Breast epithelium (tissue), 4 donors: ENCODE data around the gene MRPL30. TPM values are rescaled to one million over a fixed set of nuclear protein-coding genes. Genes with fewer than 3 reads are reported as not detected.

Experiments used
- DNase-seq, 2 donors: peaks; one replicate each; pipeline ENCODE4 v3.0.0-alpha.2; 2019; ENCODE audit warnings: low spot score in 2 of 2
- H3K27ac ChIP-seq, 2 donors: fragments of 200-600 bp; sonication (generic) in 1 of 2; one replicate each; pipeline ENCODE4 v1.5.1; 2016 to 2019; ENCODE audit warnings: mild to moderate bottlenecking in 1 of 2
- H3K27me3 ChIP-seq, 2 donors: fragments of 200-600 bp; sonication (generic) in 1 of 2; one replicate each; pipeline versions ENCODE4 v1.5.1 to v1.6.0; 2017 to 2019; ENCODE audit warnings: control low read depth in 1 of 2, mild to moderate bottlenecking in 1 of 2
- H3K36me3 ChIP-seq: fragments of 200-600 bp; one replicate; pipeline ENCODE4 v1.5.1; 2019
- H3K4me1 ChIP-seq, 2 donors: fragments of 200-600 bp; sonication (generic); one replicate each; pipeline ENCODE4 v1.5.1; 2016 to 2019; ENCODE audit warnings: control low read depth in 1 of 2
- H3K4me3 ChIP-seq, 3 donors: fragments of 200-600 bp; sonication (generic); 1 replicate in 2 of 3; 2 replicates in 1 of 3; pipeline ENCODE4 v1.5.1; 2016 to 2019; ENCODE audit warnings: mild to moderate bottlenecking in 3 of 3, moderate library complexity in 2 of 3
- H3K9me3 ChIP-seq, 2 donors: fragments of 200-600 bp; sonication (generic) in 1 of 2; one replicate each; pipeline ENCODE4 v1.5.1; 2016 to 2019; ENCODE audit warnings: control low read depth in 1 of 2
- CTCF ChIP-seq, 3 donors: fragments of 450-650 bp; IDR thresholded peaks; one replicate each; pipeline ENCODE4 v1.5.1; 2016 to 2017; ENCODE audit warnings: antibody characterized with exemption in 3 of 3, mild to moderate bottlenecking in 3 of 3, moderate library complexity in 3 of 3
- POLR2A ChIP-seq: fragments of 450-650 bp; IDR thresholded peaks from one replicate; pipeline ENCODE4 v1.6.1; 2016; ENCODE audit warnings: antibody characterized with exemption, mild to moderate bottlenecking, moderate library complexity
- POLR2AphosphoS5 ChIP-seq, 3 donors: sonication (generic); formaldehyde crosslinking; IDR thresholded peaks; one replicate each; pipeline ENCODE4 v1.6.1; 2017; ENCODE audit warnings: antibody characterized with exemption in 3 of 3
- intact Hi-C: fragments of 100-400 bp; cut with DNase I; formaldehyde crosslinking; loops from one replicate; pipeline ENCODE4 v1.15.1; 2023; ENCODE audit warnings: low total_unique reads
- total RNA-seq, 3 donors: library from RNA; depleted of rRNA; stranded (reverse); fragments of >200 nt; gene quantifications; one replicate each; pipeline ENCODE4 v1.1.0, GENCODE V29; 2016

Gene MRPL30
- total RNA-seq, 3 donors from 2014 or later: 30.4 to 37.5 (median 35.1) TPM

GRCh38 chr2:99154643-99155536 is 26.1 kb upstream of the MRPL30 start, which contains the start of the genes LIPT1 and TSGA10:
LIPT1 (plus strand) TSS chr2:99154967; CDS start chr2:99161958, 6,991 bp downstream.
TSGA10 (minus strand) TSS chr2:99154942; CDS start chr2:99109439, 45,503 bp downstream.
- Histone ChIP-seq H3K4me3 (peak within 1 kb of the TSS; percentile 69 to 92 (median 77)), H3K36me3 (no peaks in the 10 kb centered on the region), H3K9me3 (no peaks in the 10 kb centered on the region), H3K27me3 (no peaks in the 10 kb centered on the region), H3K4me1 (peaks cover 0 to 5% of the 10 kb centered on the region in 2 donors), H3K27ac (peak within 1 kb of the TSS; percentile 95 to 97)
- peak; percentile 89 to 91 for DNase-seq
- intact Hi-C loops: no loop called here
- peak; percentile 88 for TF ChIP-seq POLR2A
- peak; percentile 86 to 96 (median 93) for TF ChIP-seq POLR2AphosphoS5 (IDR thresholded peaks at IDR 0.05)
- peak in 1 of 3 donors; percentile 21 for TF ChIP-seq CTCF (IDR thresholded peaks at IDR 0.05)

- Histone ChIP-seq H3K27ac (no peak overlapping the region), H3K36me3 (no peaks in the 10 kb centered on the region), H3K27me3 (no peaks in the 10 kb centered on the region), H3K4me1 (peaks cover 0 to 5% of the 10 kb centered on the region in 2 donors), H3K9me3 (no peaks in the 10 kb centered on the region), H3K4me3 (no peak overlapping the region)
- no peak for TF ChIP-seq CTCF (IDR thresholded peaks at IDR 0.05)
- TF ChIP-seq POLR2AphosphoS5 (IDR thresholded peaks at IDR 0.05): no peak
- no peak for TF ChIP-seq POLR2A
- no peak for DNase-seq
- intact Hi-C loops: no loop called here
Observed at GRCh38 chr2:99156891-99157290, 24.1 kb upstream of the MRPL30 start.

GRCh38 chr2:99158599-99158998 is 22.4 kb upstream of the MRPL30 start:
- TF ChIP-seq CTCF (IDR thresholded peaks at IDR 0.05) (no peak), POLR2A (no peak), POLR2AphosphoS5 (IDR thresholded peaks at IDR 0.05) (no peak)
- intact Hi-C loops: no loop called here
- Histone ChIP-seq H3K27ac (no peak overlapping the region), H3K36me3 (no peaks in the 10 kb centered on the region), H3K4me3 (no peak overlapping the region), H3K4me1 (peaks cover 0 to 3% of the 10 kb centered on the region in 2 donors), H3K9me3 (no peaks in the 10 kb centered on the region), H3K27me3 (no peaks in the 10 kb centered on the region)
- DNase-seq: no peak

GRCh38 chr2:99159594-99159993 is 21.4 kb upstream of the MRPL30 start:
- H3K36me3 ChIP-seq: no peaks in the 10 kb centered on the region
- TF ChIP-seq POLR2A (no peak), POLR2AphosphoS5 (IDR thresholded peaks at IDR 0.05) (no peak), CTCF (IDR thresholded peaks at IDR 0.05) (no peak)
- DNase-seq: no peak
- H3K27ac ChIP-seq: no peak overlapping the region
- H3K27me3 ChIP-seq: no peaks in the 10 kb centered on the region
- no peak overlapping the region for H3K4me3 ChIP-seq
- no peaks in the 10 kb centered on the region for H3K4me1 ChIP-seq
- intact Hi-C loops: no loop called here
- H3K9me3 ChIP-seq: no peaks in the 10 kb centered on the region

GRCh38 chr2:99166218-99166617 is 14.8 kb upstream of the MRPL30 start:
- DNase-seq: no peak
- Histone ChIP-seq H3K4me3 (no peak overlapping the region), H3K9me3 (no peaks in the 10 kb centered on the region), H3K27me3 (no peaks in the 10 kb centered on the region), H3K36me3 (no peaks in the 10 kb centered on the region), H3K4me1 (no peaks in the 10 kb centered on the region), H3K27ac (no peak overlapping the region)
- intact Hi-C loops: no loop called here
- TF ChIP-seq POLR2AphosphoS5 (IDR thresholded peaks at IDR 0.05): no peak
- no peak for TF ChIP-seq POLR2A
- TF ChIP-seq CTCF (IDR thresholded peaks at IDR 0.05): no peak
